Right lobe of liver (tissue), 6 donors: ENCODE results near the gene AHDC1. TPM values are rescaled to one million over a fixed set of nuclear protein-coding genes. Genes with fewer than 3 reads are reported as not detected.
A peak's percentile ranks its signal among the peaks of the same experiment; 100 is the strongest.

Experiments
- ATAC-seq, 4 donors: fragments of 200-7000 bp; cut with Tn5 transposase; one replicate each; pipeline ENCODE4 v1.9.1; 2020; ENCODE audit warnings: mild to moderate bottlenecking in 4 of 4, moderate library complexity in 4 of 4
- DNase-seq, 3 donors: peaks; one replicate each; pipeline ENCODE4 v3.0.0-alpha.2; 2020
- H3K27ac ChIP-seq, 3 donors: fragments of 200-600 bp; one replicate each; pipeline ENCODE4 v1.8.0; 2022
- H3K27me3 ChIP-seq, 2 donors: fragments of 200-600 bp; one replicate each; pipeline ENCODE4 v1.8.0; 2022
- H3K36me3 ChIP-seq, 4 donors: fragments of 200-600 bp; sonication (generic) in 1 of 4; one replicate each; pipeline versions ENCODE4 v1.5.1 to v1.8.0; 2017 to 2022; ENCODE audit warnings: control low read depth in 1 of 4
- H3K4me1 ChIP-seq, 4 donors: fragments of 200-600 bp; sonication (generic) in 1 of 4; one replicate each; pipeline versions ENCODE4 v1.5.1 to v1.8.0; 2017 to 2022; ENCODE audit warnings: control low read depth in 1 of 4
- H3K4me3 ChIP-seq, 3 donors: fragments of 200-600 bp; one replicate each; pipeline ENCODE4 v1.8.0; 2022
- H3K9me3 ChIP-seq, 4 donors: fragments of 200-600 bp; sonication (generic) in 1 of 4; one replicate each; pipeline versions ENCODE4 v1.5.1 to v1.8.0; 2017 to 2022; ENCODE audit warnings: control low read depth in 1 of 4
- POLR2A ChIP-seq: fragments of 450-650 bp; IDR thresholded peaks from one replicate; pipeline ENCODE4 v1.6.1; 2017; ENCODE audit warnings: antibody characterized with exemption, mild to moderate bottlenecking
- WGBS: methylation state at CpG from one replicate; pipeline ENCODE4 v1.1.6; 2018; ENCODE audit warnings: low coverage, low lambda C conversion rate; ENCODE audit not compliant: insufficient coverage; ENCODE audit errors: missing lambda C conversion rate; 5-methylcytosine and 5-hydroxymethylcytosine counted together
- intact Hi-C, 2 donors: fragments of 100-400 bp; cut with DNase I; formaldehyde crosslinking; loops; one replicate each; pipeline versions ENCODE4 v1.11.2 to v1.14.1; 2022
- total RNA-seq, 6 experiments: library from RNA; depleted of rRNA in 2 of 6; stranded (reverse); fragments of >200 nt in 2 of 6; fragmentation: NEBNext Ultra II Directional in 3 of 6; extraction: Animal tissue kit (Norgen Biotek cat#: 25700) in 3 of 6; gene quantifications; one replicate each; pipeline versions ENCODE4 v1.1.0 to v1.2.4, GENCODE V29; 2016 to 2023
- TF ChIP-seq, protein P1 (sequence below), 4 donors: fragments of 200-600 bp in 3 of 4; fragments of 450-650 bp in 1 of 4; IDR thresholded peaks; one replicate each; pipeline versions ENCODE4 v1.5.1 to v1.8.0; 2016 to 2022; ENCODE audit warnings: antibody characterized with exemption in 4 of 4, mild to moderate bottlenecking in 2 of 4
- donor health status: DM: no; HTN: yes; CAD: no.
- donor health status: DM: no; HTN: no; CAD: no.
- donor health status: DM: no; HTN: no; CAD: no.
- donor health status: DM: no; HTN: yes; CAD: no.
- donor health status: DM: no; HTN: yes; CAD: no.

AHDC1 gene
- total RNA-seq, 6 experiments from 2014 or later, result 5.5 to 21.3 (median 10.9) TPM

GRCh38 chr1:27638047-27638734, 34.2 kb upstream of the AHDC1 start:
- Histone ChIP-seq H3K27me3 (no peaks in the 10 kb centered on the region), H3K4me3 (no peak overlapping the region), H3K27ac (no peak overlapping the region), H3K4me1 (no peaks in the 10 kb centered on the region), H3K36me3 (no peaks in the 10 kb centered on the region), H3K9me3 (no peaks in the 10 kb centered on the region)
- intact Hi-C loops, result no loop called here
- no peak for TF ChIP-seq POLR2A
- TF ChIP-seq, protein P1, sequence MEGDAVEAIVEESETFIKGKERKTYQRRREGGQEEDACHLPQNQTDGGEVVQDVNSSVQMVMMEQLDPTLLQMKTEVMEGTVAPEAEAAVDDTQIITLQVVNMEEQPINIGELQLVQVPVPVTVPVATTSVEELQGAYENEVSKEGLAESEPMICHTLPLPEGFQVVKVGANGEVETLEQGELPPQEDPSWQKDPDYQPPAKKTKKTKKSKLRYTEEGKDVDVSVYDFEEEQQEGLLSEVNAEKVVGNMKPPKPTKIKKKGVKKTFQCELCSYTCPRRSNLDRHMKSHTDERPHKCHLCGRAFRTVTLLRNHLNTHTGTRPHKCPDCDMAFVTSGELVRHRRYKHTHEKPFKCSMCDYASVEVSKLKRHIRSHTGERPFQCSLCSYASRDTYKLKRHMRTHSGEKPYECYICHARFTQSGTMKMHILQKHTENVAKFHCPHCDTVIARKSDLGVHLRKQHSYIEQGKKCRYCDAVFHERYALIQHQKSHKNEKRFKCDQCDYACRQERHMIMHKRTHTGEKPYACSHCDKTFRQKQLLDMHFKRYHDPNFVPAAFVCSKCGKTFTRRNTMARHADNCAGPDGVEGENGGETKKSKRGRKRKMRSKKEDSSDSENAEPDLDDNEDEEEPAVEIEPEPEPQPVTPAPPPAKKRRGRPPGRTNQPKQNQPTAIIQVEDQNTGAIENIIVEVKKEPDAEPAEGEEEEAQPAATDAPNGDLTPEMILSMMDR (IDR thresholded peaks at IDR 0.05), result no peak
- WGBS, result 75% methylated on average over 5 of the region's 5 CpGs
- DNase-seq (no peak), ATAC-seq (no peak)

DNA sequence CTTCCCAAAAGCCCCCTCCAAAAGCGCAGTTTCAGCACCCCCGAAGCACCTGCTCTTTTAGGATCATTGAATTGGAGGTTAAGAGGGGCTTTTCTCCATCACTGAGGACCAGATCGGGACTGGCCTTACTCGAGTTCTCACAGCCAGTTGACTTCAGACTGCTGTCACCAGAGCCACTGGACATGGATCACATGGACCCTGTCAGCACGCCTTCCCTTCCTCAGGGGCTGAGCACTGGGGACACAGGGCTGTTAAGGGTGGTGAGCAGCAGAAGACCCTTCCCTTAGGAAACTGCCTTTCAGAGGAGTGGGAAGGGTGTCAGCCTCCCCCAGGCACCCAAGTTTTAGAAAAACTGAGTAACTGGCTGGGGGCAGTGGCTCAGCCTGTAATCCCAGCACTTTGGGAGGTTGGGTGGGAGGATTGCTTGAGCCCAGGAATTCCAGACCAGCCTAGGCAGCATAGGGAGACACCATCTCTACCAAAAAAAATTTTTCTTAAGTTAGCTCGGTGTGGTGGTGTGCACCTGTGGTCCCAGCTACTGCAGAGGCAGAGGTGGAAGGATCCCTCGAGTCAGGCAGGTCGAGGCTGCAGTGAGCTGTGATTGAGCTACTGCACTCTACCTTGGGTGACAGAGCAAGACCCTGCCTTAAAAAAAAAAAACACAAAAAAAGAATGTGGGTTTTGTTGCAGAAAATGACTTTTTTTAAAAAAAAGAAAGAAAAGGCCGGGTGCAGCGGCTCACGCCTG, 31.6 kb upstream of the AHDC1 start:
- ATAC-seq (no peak), DNase-seq (no peak)
- Histone ChIP-seq H3K27me3 (no peaks in the 10 kb centered on the region), H3K9me3 (no peaks in the 10 kb centered on the region), H3K36me3 (no peaks in the 10 kb centered on the region), H3K4me1 (no peaks in the 10 kb centered on the region), H3K4me3 (no peak overlapping the region), H3K27ac (peak overlapping the region in 1 of 3 donors; percentile 49)
- no peak for TF ChIP-seq POLR2A
- TF ChIP-seq, protein P1 (IDR thresholded peaks at IDR 0.05), result no peak
- 70% methylated on average over 5 of the region's 11 CpGs for whole genome bisulfite sequencing
- intact Hi-C loops, result no loop called here

DNA sequence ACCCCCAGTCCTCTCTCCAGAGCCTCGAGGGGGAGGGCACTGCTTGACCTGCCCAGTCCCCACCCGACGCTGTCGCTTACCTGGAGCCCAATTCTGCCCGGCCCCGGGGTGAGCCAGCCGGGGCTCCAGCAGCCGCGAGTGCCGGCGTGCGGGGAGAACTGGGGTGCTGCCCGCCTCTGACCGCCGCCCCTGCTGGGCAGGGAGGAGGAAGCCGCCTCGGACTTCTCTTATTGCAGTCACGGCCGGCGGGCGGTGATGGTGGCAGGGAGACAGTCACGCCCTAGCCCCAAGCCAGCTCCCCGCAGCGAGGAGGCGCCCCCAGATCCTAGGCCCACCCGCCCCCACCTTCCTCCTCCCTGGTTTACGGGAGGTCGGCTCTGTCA, 31.0 kb upstream of the AHDC1 start, which contains the start of gene FGR:
Gene FGR, minus strand, starts transcription at position 201 of the 383 bp plus-strand sequence. CDS start 11,269 bp downstream, outside the sequence.
- peak; percentile 23 to 47 (median 32) for ATAC-seq
- 18% methylated on average over 3 of the region's 28 CpGs for WGBS
- peak within 1 kb of the TSS; percentile 26 to 39 (median 33) for H3K4me3 ChIP-seq
- peak within 1 kb of the TSS; percentile 36 to 75 (median 49) for H3K27ac ChIP-seq
- peak in 2 of 3 donors; percentile 62 to 80 for DNase-seq
- intact Hi-C loops, result no loop called here
- H3K36me3 ChIP-seq, result no peaks in the 10 kb centered on the region
- H3K4me1 ChIP-seq, result no peaks in the 10 kb centered on the region
- TF ChIP-seq, protein P1 (IDR thresholded peaks at IDR 0.05), result peak in 1 of 4 donors; percentile 4
- no peak for TF ChIP-seq POLR2A
- no peaks in the 10 kb centered on the region for H3K27me3 ChIP-seq
- H3K9me3 ChIP-seq, result no peaks in the 10 kb centered on the region

DNA sequence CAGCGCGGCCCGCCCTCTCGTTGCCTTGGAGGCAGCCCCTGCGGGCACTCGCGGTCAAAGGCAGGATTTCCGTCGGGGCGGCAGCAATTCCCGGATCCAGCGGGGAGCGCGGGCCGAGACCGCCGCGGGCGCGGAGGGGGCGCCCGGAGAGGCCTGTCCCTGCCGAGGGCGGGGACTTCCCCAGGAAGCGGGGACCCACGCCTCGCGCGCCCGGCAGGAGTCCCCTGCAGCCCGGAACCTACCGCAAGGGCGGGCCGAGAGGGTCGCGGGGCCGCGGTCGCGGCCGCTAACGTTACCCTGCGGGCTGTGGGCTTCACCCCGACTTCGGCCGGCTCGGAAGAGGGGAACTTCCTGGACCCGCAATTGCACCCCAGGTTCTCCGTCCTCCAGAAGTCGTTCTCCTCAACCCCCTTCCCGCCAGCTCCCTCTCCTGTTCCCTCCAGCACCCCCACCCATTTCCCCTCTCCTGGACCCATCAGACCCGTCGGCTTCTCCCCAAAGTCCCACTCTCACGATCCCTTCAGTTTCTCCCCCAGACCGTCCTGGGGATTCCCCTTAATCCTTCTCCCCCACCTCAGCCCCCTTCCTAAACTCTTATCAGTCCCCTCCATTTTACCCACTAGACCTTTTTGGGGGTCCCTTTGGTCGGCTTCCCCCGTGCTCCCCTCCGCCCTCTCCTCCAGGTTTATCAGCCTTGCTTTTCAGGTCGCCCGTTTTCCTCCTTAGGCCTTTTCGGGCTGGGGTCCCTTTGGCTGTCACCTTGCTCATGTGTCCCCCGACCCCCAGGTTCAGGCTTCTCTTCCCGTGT, 30.4 kb upstream of the AHDC1 start:
- no peaks in the 10 kb centered on the region for H3K9me3 ChIP-seq
- peak overlapping the region; percentile 26 to 39 (median 33) for H3K4me3 ChIP-seq
- H3K27me3 ChIP-seq, result no peaks in the 10 kb centered on the region
- intact Hi-C loops, result no loop called here
- TF ChIP-seq, protein P1 (IDR thresholded peaks at IDR 0.05), result peak in 1 of 4 donors; percentile 9
- peak; percentile 54 for TF ChIP-seq POLR2A
- 26% methylated on average over 12 of the region's 63 CpGs for WGBS
- no peaks in the 10 kb centered on the region for H3K36me3 ChIP-seq
- peak; percentile 58 to 66 (median 64) for ATAC-seq
- H3K27ac ChIP-seq, result peak overlapping the region; percentile 36 to 75 (median 49)
- no peaks in the 10 kb centered on the region for H3K4me1 ChIP-seq
- DNase-seq, result peak in 2 of 3 donors; percentile 68 to 73
